IMR-90 (cell line): ENCODE measurements around the gene FLRT1. TPM values are rescaled to one million over a fixed set of nuclear protein-coding genes. Genes with fewer than 3 reads are reported as not detected.

Experiments used
- ATAC-seq: fragments of 200-7000 bp; cut with Tn5 transposase; 2 replicates; pipeline ENCODE4 v1.9.1; 2020; ENCODE audit warnings: low read depth, mild to moderate bottlenecking, moderate library complexity
- BruUV-seq: library from RNA; stranded (reverse); fragments of 400-500 nt; replicated peaks from 2 replicates; lab custom pipeline; 2021; lab: Mats Ljungman, UMichigan
- CTCF ChIA-PET: fragments of 300-600 bp; formaldehyde crosslinking; extraction: SDS; loops from one replicate; lab custom pipeline; 2021; ENCODE audit warnings: antibody characterized with exemption; lab: Yijun Ruan, JAX
- POLR2A ChIA-PET: fragments of 300-600 bp; sonication (Branson Sonifier 250); formaldehyde crosslinking; loops from one replicate; lab custom pipeline; 2022; ENCODE audit warnings: antibody characterized with exemption; ENCODE audit not compliant: unreplicated experiment; lab: Charles Lee
- DNase-seq: peaks from one replicate; pipeline ENCODE4 v3.0.0; 2013
- H2AFZ ChIP-seq: replicated peaks from 2 replicates; pipeline ENCODE3; 2013; ENCODE audit warnings: low read length, mild to moderate bottlenecking; ENCODE audit not compliant: poor library complexity
- H2AK5ac ChIP-seq: 2 replicates; pipeline ENCODE4 v1.6.1; 2013; ENCODE audit warnings: low read depth, low read length, inconsistent platforms
- H2AK9ac ChIP-seq: replicated peaks from 2 replicates; pipeline ENCODE3; 2013; ENCODE audit warnings: mild to moderate bottlenecking, low read depth, low read length, moderate library complexity; ENCODE audit not compliant: poor library complexity
- H2BK120ac ChIP-seq: 2 replicates; pipeline ENCODE4 v1.6.1; 2013; ENCODE audit warnings: low read depth, low read length, inconsistent platforms
- H2BK15ac ChIP-seq: 3 replicates; pipeline ENCODE4 v1.6.1; 2013; ENCODE audit warnings: low read depth, low read length, inconsistent platforms
- H2BK20ac ChIP-seq: 2 replicates; pipeline ENCODE4 v1.6.1; 2013; ENCODE audit warnings: low read depth, mild to moderate bottlenecking, inconsistent platforms, low read length, moderate library complexity
- H2BK5ac ChIP-seq: 2 replicates; pipeline ENCODE4 v1.6.1; 2013; ENCODE audit warnings: mild to moderate bottlenecking, low read depth, low read length, inconsistent platforms; ENCODE audit not compliant: poor library complexity, severe bottlenecking
- H3K14ac ChIP-seq: replicated peaks from 2 replicates; pipeline ENCODE4 v1.6.1; 2013; ENCODE audit warnings: low read depth, low read length, inconsistent platforms
- H3K18ac ChIP-seq: 2 replicates; pipeline ENCODE4 v1.6.1; 2013; ENCODE audit warnings: low read depth, low read length, control low read depth
- H3K23ac ChIP-seq: 2 replicates; pipeline ENCODE4 v1.6.1; 2013; ENCODE audit warnings: low read depth, low read length, inconsistent platforms
- H3K27ac ChIP-seq: 2 replicates; pipeline ENCODE4 v1.5.1; 2013; ENCODE audit warnings: mild to moderate bottlenecking, control low read depth, low read length; ENCODE audit not compliant: insufficient read depth
- H3K27me3 ChIP-seq: 2 replicates; pipeline ENCODE4 v1.6.1; 2013; ENCODE audit warnings: low read length; ENCODE audit not compliant: control insufficient read depth, insufficient read depth
- H3K36me3 ChIP-seq: 2 replicates; pipeline ENCODE4 v1.6.1; 2013; ENCODE audit warnings: low read length, mixed read lengths; ENCODE audit not compliant: control insufficient read depth, insufficient read depth
- H3K4ac ChIP-seq: 2 replicates; pipeline ENCODE4 v1.6.1; 2013; ENCODE audit warnings: low read depth, low read length, inconsistent platforms
- H3K4me1 ChIP-seq: 2 replicates; pipeline ENCODE4 v1.6.1; 2013; ENCODE audit warnings: low read length, mixed read lengths; ENCODE audit not compliant: control insufficient read depth, insufficient read depth
- H3K4me2 ChIP-seq: 2 replicates; pipeline ENCODE4 v1.6.1; 2013; ENCODE audit warnings: low read depth, mild to moderate bottlenecking, control low read depth, low read length, moderate library complexity
- H3K4me3 ChIP-seq: 2 replicates; pipeline ENCODE4 v1.5.1; 2013; ENCODE audit warnings: low read depth, mild to moderate bottlenecking, control low read depth, low read length, moderate library complexity; ENCODE audit not compliant: insufficient read depth
- H3K56ac ChIP-seq: 2 replicates; pipeline ENCODE4 v1.6.1; 2013; ENCODE audit warnings: low read length, inconsistent platforms; ENCODE audit not compliant: insufficient read depth; ENCODE audit errors: extremely low read depth
- H3K79me1 ChIP-seq, 2 experiments: 2 replicates each; pipeline ENCODE4 v1.6.1; 2013; ENCODE audit warnings: low read length in 2 of 2, inconsistent platforms in 1 of 2, low read depth in 1 of 2
- H3K9ac ChIP-seq: 2 replicates; pipeline ENCODE4 v1.6.1; 2013; ENCODE audit warnings: low read depth, low read length, control low read depth
- H3K9me1 ChIP-seq: 2 replicates; pipeline ENCODE4 v1.6.1; 2013; ENCODE audit warnings: low read length, inconsistent platforms; ENCODE audit not compliant: insufficient read depth
- H3K9me3 ChIP-seq: 2 replicates; pipeline ENCODE4 v1.6.1; 2013; ENCODE audit warnings: low read length; ENCODE audit not compliant: control insufficient read depth, insufficient read depth
- H4K20me1 ChIP-seq: 2 replicates; pipeline ENCODE4 v1.6.1; 2013; ENCODE audit warnings: low read length, inconsistent platforms; ENCODE audit not compliant: insufficient read depth
- H4K5ac ChIP-seq: 2 replicates; pipeline ENCODE4 v1.6.1; 2013; ENCODE audit warnings: mild to moderate bottlenecking, low read depth, low read length, control low read depth
- H4K8ac ChIP-seq, 2 experiments: 2 replicates each; pipeline ENCODE4 v1.6.1; 2013; ENCODE audit warnings: low read depth in 2 of 2, low read length in 2 of 2, control low read depth in 1 of 2, inconsistent platforms in 1 of 2
- H4K91ac ChIP-seq: 2 replicates; pipeline ENCODE4 v1.6.1; 2013; ENCODE audit warnings: low read depth, low read length, inconsistent platforms; ENCODE audit not compliant: insufficient read depth
- BHLHE40 ChIP-seq: fragments of 150-350 bp; IDR thresholded peaks from 2 replicates; pipeline ENCODE4 v1.6.1; 2016; ENCODE audit warnings: mild to moderate bottlenecking, low read depth, low read length
- CEBPB ChIP-seq: IDR thresholded peaks from 2 replicates; pipeline ENCODE4 v1.6.1; 2012; ENCODE audit warnings: low read depth, low read length, improper control_type of control experiment
- CHD1 ChIP-seq: IDR thresholded peaks from 2 replicates; pipeline ENCODE4 v1.6.1; 2012; ENCODE audit warnings: low read depth, low read length, improper control_type of control experiment
- FOS ChIP-seq: fragments of 150-350 bp; IDR thresholded peaks from 2 replicates; pipeline ENCODE4 v1.6.1; 2016; ENCODE audit warnings: low read depth, low read length
- MAFK ChIP-seq: IDR thresholded peaks from 2 replicates; pipeline ENCODE4 v1.6.1; 2012; ENCODE audit warnings: low read depth, low read length, improper control_type of control experiment
- MAZ ChIP-seq: IDR thresholded peaks from 2 replicates; pipeline ENCODE4 v1.6.1; 2012; ENCODE audit warnings: low read depth, mild to moderate bottlenecking, low read length, improper control_type of control experiment, moderate library complexity, borderline replicate concordance
- MXI1 ChIP-seq: IDR thresholded peaks from 2 replicates; pipeline ENCODE4 v1.6.1; 2012; ENCODE audit warnings: low read depth, mild to moderate bottlenecking, low read length, moderate library complexity, borderline replicate concordance
- NFE2L2 ChIP-seq: fragments of 150-350 bp; IDR thresholded peaks from 2 replicates; pipeline ENCODE4 v1.6.1; 2016; ENCODE audit warnings: low read depth, mild to moderate bottlenecking, low read length
- POLR2A ChIP-seq: IDR thresholded peaks from 2 replicates; pipeline ENCODE4 v1.6.1; 2012; ENCODE audit warnings: mild to moderate bottlenecking, low read depth, low read length
- RAD21 ChIP-seq: IDR thresholded peaks from 2 replicates; pipeline ENCODE4 v1.6.1; 2012; ENCODE audit warnings: low read length, improper control_type of control experiment
- RCOR1 ChIP-seq: IDR thresholded peaks from 2 replicates; pipeline ENCODE4 v1.6.1; 2012; ENCODE audit warnings: mild to moderate bottlenecking, low read length, improper control_type of control experiment; ENCODE audit not compliant: insufficient replicate concordance
- RFX5 ChIP-seq: IDR thresholded peaks from 2 replicates; pipeline ENCODE4 v1.8.0; 2012; ENCODE audit warnings: low read depth, mild to moderate bottlenecking, low read length, moderate library complexity
- SMC3 ChIP-seq: fragments of 150-350 bp; IDR thresholded peaks from 2 replicates; pipeline ENCODE4 v1.6.1; 2016; ENCODE audit warnings: low read depth, mild to moderate bottlenecking, antibody characterized with exemption, low read length, moderate library complexity
- WGBS, 2 experiments: methylation state at CpG; one replicate each; pipeline versions ENCODE4 v1.1.5 to v1.1.7; 2013; ENCODE audit warnings: missing lambda C conversion rate in 2 of 2; ENCODE audit not compliant: insufficient read length in 1 of 2; ENCODE audit errors: extremely low coverage in 2 of 2; 5-methylcytosine and 5-hydroxymethylcytosine counted together
- dilution Hi-C: fragments of 300-500 bp; cut with HindIII; formaldehyde crosslinking; loops from one replicate; pipeline ENCODE4 v1.14.3; 2018; ENCODE audit warnings: low sequenced_read_pairs; ENCODE audit not compliant: unreplicated experiment
- in situ Hi-C: fragments of 300-500 bp; cut with MboI; formaldehyde crosslinking; loops from 3 replicates; pipeline ENCODE4 v1.14.3; 2019; ENCODE audit warnings: low sequenced_read_pairs, inconsistent platforms, mixed read lengths
- intact Hi-C: fragments of 100-400 bp; cut with micrococcal nuclease; formaldehyde crosslinking; loops from 2 replicates; pipeline ENCODE4 v1.10.0; 2022
- polyA plus RNA-seq, 3 experiments: library from polyadenylated mRNA; depleted of rRNA; stranded (reverse); fragments of >200 nt; gene quantifications; 2 replicates each; pipeline ENCODE4 v1.2.3, GENCODE V29; 2012; ENCODE audit warnings: low replicate concordance in 1 of 3
- total RNA-seq: library from RNA; depleted of rRNA; stranded (reverse); fragments of >200 nt; gene quantifications from 2 replicates; pipeline ENCODE4 v1.2.3, GENCODE V29; 2012
- TF ChIP-seq, protein P1 (sequence below): conservative IDR thresholded peaks from 2 replicates; pipeline ENCODE4 v1.5.1; 2012; ENCODE audit warnings: mild to moderate bottlenecking, low read depth, low read length, improper control_type of control experiment
- TF ChIP-seq, protein P2 (sequence below): fragments of 150-350 bp; IDR thresholded peaks from 2 replicates; pipeline ENCODE4 v1.6.1; 2016; ENCODE audit warnings: low read depth, mild to moderate bottlenecking, low read length, moderate library complexity, borderline replicate concordance
- TF ChIP-seq, protein P3 (sequence below): fragments of 150-350 bp; IDR thresholded peaks from 2 replicates; pipeline ENCODE4 v1.6.1; 2017; ENCODE audit warnings: mild to moderate bottlenecking, antibody characterized with exemption, low read length, low read depth

The FLRT1 gene
- total and polyA plus RNA-seq, 2 of the 4 experiments (the other 2 are of a cell fraction): under 0.01 to 0.07 TPM

DNA sequence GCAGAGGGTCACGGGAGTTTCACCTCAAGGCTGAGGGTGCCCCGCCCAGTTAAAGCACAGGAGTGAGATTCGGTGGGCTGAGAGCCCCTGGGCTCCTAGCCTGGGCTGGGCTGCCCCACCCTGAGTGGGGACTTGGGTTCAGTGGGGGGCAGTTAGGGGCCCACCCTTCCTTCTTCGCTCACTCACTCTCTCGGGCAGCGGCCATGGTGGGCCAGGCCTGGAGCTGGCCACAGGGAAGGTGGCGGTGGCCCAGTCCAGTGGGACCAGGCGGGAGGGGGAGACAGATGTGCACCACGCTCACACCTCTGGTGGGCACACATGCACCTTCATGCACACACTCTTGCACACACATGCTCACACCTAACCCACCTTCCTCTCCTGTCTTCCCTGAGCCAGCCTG lies 6.1 kb downstream of the FLRT1 start:
- H3K14ac ChIP-seq: no peak overlapping the region
- in situ Hi-C loops (no loop called here), intact Hi-C loops (no loop called here), dilution Hi-C loops (no loop called here)
- H3K36me3 ChIP-seq: no peaks in the 10 kb centered on the region
- no peak overlapping the region for H3K18ac ChIP-seq
- peaks cover 7% of the 10 kb centered on the region; the same call in 1 of the 2 replicates for H4K20me1 ChIP-seq
- DNase-seq (no peak), ATAC-seq (no peak)
- H4K5ac ChIP-seq: no peak overlapping the region
- H3K9me3 ChIP-seq: no peaks in the 10 kb centered on the region
- no peaks in the 10 kb centered on the region for H3K4me1 ChIP-seq
- H4K8ac ChIP-seq: no peak overlapping the region
- CTCF ChIA-PET: no interaction called here
- no peak overlapping the region for H3K23ac ChIP-seq
- H3K56ac ChIP-seq: no peak overlapping the region
- H2AFZ ChIP-seq: peak overlapping the region; percentile 1
- WGBS, 2 experiments: 94% methylated on average over 6 of the region's 9 CpGs; no CpG with 5 or more reads in 1 of the 2 experiments
- TF ChIP-seq MAZ (no peak), CEBPB (no peak), RFX5 (no peak), POLR2A (no peak), NFE2L2 (no peak), CHD1 (no peak), RAD21 (no peak), RCOR1 (no peak), BHLHE40 (no peak), MXI1 (no peak), SMC3 (no peak), MAFK (no peak), FOS (no peak)
- TF ChIP-seq, protein P1, sequence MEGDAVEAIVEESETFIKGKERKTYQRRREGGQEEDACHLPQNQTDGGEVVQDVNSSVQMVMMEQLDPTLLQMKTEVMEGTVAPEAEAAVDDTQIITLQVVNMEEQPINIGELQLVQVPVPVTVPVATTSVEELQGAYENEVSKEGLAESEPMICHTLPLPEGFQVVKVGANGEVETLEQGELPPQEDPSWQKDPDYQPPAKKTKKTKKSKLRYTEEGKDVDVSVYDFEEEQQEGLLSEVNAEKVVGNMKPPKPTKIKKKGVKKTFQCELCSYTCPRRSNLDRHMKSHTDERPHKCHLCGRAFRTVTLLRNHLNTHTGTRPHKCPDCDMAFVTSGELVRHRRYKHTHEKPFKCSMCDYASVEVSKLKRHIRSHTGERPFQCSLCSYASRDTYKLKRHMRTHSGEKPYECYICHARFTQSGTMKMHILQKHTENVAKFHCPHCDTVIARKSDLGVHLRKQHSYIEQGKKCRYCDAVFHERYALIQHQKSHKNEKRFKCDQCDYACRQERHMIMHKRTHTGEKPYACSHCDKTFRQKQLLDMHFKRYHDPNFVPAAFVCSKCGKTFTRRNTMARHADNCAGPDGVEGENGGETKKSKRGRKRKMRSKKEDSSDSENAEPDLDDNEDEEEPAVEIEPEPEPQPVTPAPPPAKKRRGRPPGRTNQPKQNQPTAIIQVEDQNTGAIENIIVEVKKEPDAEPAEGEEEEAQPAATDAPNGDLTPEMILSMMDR: no peak
- TF ChIP-seq, protein P2, sequence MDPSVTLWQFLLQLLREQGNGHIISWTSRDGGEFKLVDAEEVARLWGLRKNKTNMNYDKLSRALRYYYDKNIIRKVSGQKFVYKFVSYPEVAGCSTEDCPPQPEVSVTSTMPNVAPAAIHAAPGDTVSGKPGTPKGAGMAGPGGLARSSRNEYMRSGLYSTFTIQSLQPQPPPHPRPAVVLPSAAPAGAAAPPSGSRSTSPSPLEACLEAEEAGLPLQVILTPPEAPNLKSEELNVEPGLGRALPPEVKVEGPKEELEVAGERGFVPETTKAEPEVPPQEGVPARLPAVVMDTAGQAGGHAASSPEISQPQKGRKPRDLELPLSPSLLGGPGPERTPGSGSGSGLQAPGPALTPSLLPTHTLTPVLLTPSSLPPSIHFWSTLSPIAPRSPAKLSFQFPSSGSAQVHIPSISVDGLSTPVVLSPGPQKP: no peak
- TF ChIP-seq, protein P3, sequence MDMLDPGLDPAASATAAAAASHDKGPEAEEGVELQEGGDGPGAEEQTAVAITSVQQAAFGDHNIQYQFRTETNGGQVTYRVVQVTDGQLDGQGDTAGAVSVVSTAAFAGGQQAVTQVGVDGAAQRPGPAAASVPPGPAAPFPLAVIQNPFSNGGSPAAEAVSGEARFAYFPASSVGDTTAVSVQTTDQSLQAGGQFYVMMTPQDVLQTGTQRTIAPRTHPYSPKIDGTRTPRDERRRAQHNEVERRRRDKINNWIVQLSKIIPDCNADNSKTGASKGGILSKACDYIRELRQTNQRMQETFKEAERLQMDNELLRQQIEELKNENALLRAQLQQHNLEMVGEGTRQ: no peak
- no peak overlapping the region for H3K4me2 ChIP-seq
- no peak overlapping the region for H2AK5ac ChIP-seq
- H2BK120ac ChIP-seq: no peak overlapping the region
- H3K9ac ChIP-seq: no peak overlapping the region
- POLR2A ChIA-PET: no interaction called here
- H4K91ac ChIP-seq: no peak overlapping the region
- no peak overlapping the region for H2BK20ac ChIP-seq
- no peak overlapping the region for H3K4me3 ChIP-seq
- H3K27ac ChIP-seq: no peak overlapping the region
- no peak overlapping the region for H3K4ac ChIP-seq
- no peaks in the 10 kb centered on the region; the same call in 1 of the 2 replicates for H3K27me3 ChIP-seq
- BruUV-seq: no TSS peak
- no peak overlapping the region for H2AK9ac ChIP-seq
- H3K79me1 ChIP-seq: no peaks in the 10 kb centered on the region
- no peak overlapping the region for H2BK15ac ChIP-seq
- H2BK5ac ChIP-seq: no peak overlapping the region
- no peaks in the 10 kb centered on the region for H3K9me1 ChIP-seq
